ENCODE data around the gene SH2D5. TPM values are rescaled to one million over a fixed set of nuclear protein-coding genes. Genes with fewer than 3 reads are reported as not detected.

Gene SH2D5
- total RNA-seq, 2 experiments from 2014 or later: 0.68 TPM; not detected in 1

GRCh38 chr1:20751462-20751990 is 19.0 kb upstream of the SH2D5 start:
- intact Hi-C loops (cut with micrococcal nuclease; ENCODE audit: unreplicated experiment): no loop called here
- no peak overlapping the region for H3K4me3 ChIP-seq (ENCODE audit: low read depth, low read length, poor library complexity, severe bottlenecking)
- no peak for TF ChIP-seq CTCF (conservative IDR thresholded peaks at IDR 0.05; ENCODE audit: low read length)
- TF ChIP-seq EZH2phosphoT487 (IDR thresholded peaks at IDR 0.05; ENCODE audit: borderline replicate concordance, low read depth, low read length): no peak
- peaks cover 85% of the 10 kb centered on the region for H3K36me3 ChIP-seq (ENCODE audit: insufficient read depth, low read length)
- ChIA-PET CTCF (ENCODE audit: unreplicated experiment) (no interaction called here), POLR2A (interaction anchor here (0.6 kb wide), 2 partner anchors 8 to 165 kb away, joined by 3 to 6 read pairs; no protein-coding TSS in a partner anchor)
- H3K79me2 ChIP-seq (ENCODE audit: insufficient read depth, low read depth, low read length): no peaks in the 10 kb centered on the region
- no peak overlapping the region for H3K27ac ChIP-seq (ENCODE audit: low read depth, low read length, poor library complexity, severe bottlenecking)
- H3K9me3 ChIP-seq (ENCODE audit: low read length): no peaks in the 10 kb centered on the region
- no peak overlapping the region for H2AFZ ChIP-seq (ENCODE audit: low read length)
- H3K9me2 ChIP-seq (ENCODE audit: insufficient read depth, low read length): no peaks in the 10 kb centered on the region
- no TSS peak for BruUV-seq (replicated peaks)
- no peaks in the 10 kb centered on the region; the same call in 1 of the 2 replicates for H4K20me1 ChIP-seq (ENCODE audit: insufficient read depth, low read length)
- no peaks in the 10 kb centered on the region for H3K4me1 ChIP-seq (ENCODE audit: insufficient read depth, low read length, poor library complexity, severe bottlenecking)
- H3K4me2 ChIP-seq (ENCODE audit: low read length): no peak overlapping the region
- DNase-seq (ENCODE audit: low spot score): no peak

DNA sequence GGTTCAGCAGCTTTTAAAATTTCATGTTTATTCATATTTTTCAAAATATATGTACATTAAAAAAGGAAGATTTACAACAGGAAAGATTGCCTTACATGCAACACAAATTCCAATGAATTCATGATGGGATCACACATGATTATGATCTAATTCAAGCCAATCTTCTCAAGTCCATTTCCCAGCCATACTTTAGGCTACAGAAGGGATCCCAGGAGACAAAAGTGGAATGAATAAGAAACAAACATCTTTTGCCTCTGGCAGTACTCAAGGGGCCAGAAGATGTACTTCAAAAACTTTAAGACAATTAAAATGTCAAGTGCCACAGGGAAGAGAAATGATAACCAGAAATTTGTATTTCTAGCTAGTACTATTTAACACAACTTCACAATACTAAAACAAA is 10.2 kb upstream of the SH2D5 start:
- Histone ChIP-seq H3K9me3 (ENCODE audit: low read length) (no peaks in the 10 kb centered on the region), H3K36me3 (ENCODE audit: insufficient read depth, low read length) (peaks cover 98% of the 10 kb centered on the region), H3K27ac (ENCODE audit: low read depth, low read length, poor library complexity, severe bottlenecking) (no peak overlapping the region), H3K79me2 (ENCODE audit: insufficient read depth, low read depth, low read length) (no peaks in the 10 kb centered on the region), H2AFZ (ENCODE audit: low read length) (no peak overlapping the region), H3K4me3 (ENCODE audit: low read depth, low read length, poor library complexity, severe bottlenecking) (no peak overlapping the region), H3K9me2 (ENCODE audit: insufficient read depth, low read length) (no peaks in the 10 kb centered on the region), H3K4me2 (ENCODE audit: low read length) (no peak overlapping the region), H4K20me1 (ENCODE audit: insufficient read depth, low read length) (no peaks in the 10 kb centered on the region; the same call in 1 of the 2 replicates), H3K4me1 (ENCODE audit: insufficient read depth, low read length, poor library complexity, severe bottlenecking) (no peaks in the 10 kb centered on the region)
- DNase-seq (ENCODE audit: low spot score): no peak
- intact Hi-C loops (cut with micrococcal nuclease; ENCODE audit: unreplicated experiment): no loop called here
- POLR2A ChIA-PET: interaction anchor here (0.6 kb wide), 1 partner anchor 9 kb away, joined by 6 read pairs; no protein-coding TSS in a partner anchor
- CTCF ChIA-PET (ENCODE audit: unreplicated experiment): no interaction called here
- no peak for TF ChIP-seq CTCF (conservative IDR thresholded peaks at IDR 0.05; ENCODE audit: low read length)
- TF ChIP-seq EZH2phosphoT487 (IDR thresholded peaks at IDR 0.05; ENCODE audit: borderline replicate concordance, low read depth, low read length): no peak
- BruUV-seq (replicated peaks): no TSS peak

- peaks cover 86% of the 10 kb centered on the region for H3K36me3 ChIP-seq (ENCODE audit: insufficient read depth, low read length)
- ChIA-PET CTCF (ENCODE audit: unreplicated experiment) (no interaction called here), POLR2A (no interaction called here)
- no peaks in the 10 kb centered on the region for H3K9me3 ChIP-seq (ENCODE audit: low read length)
- no peak overlapping the region for H2AFZ ChIP-seq (ENCODE audit: low read length)
- no peaks in the 10 kb centered on the region for H4K20me1 ChIP-seq (ENCODE audit: insufficient read depth, low read length)
- no peak overlapping the region for H3K4me2 ChIP-seq (ENCODE audit: low read length)
- intact Hi-C loops (cut with micrococcal nuclease; ENCODE audit: unreplicated experiment): no loop called here
- H3K9me2 ChIP-seq (ENCODE audit: insufficient read depth, low read length): no peaks in the 10 kb centered on the region
- H3K79me2 ChIP-seq (ENCODE audit: insufficient read depth, low read depth, low read length): no peaks in the 10 kb centered on the region
- H3K27ac ChIP-seq (ENCODE audit: low read depth, low read length, poor library complexity, severe bottlenecking): no peak overlapping the region
- H3K4me1 ChIP-seq (ENCODE audit: insufficient read depth, low read length, poor library complexity, severe bottlenecking): no peaks in the 10 kb centered on the region
- BruUV-seq (replicated peaks): no TSS peak
- TF ChIP-seq EZH2phosphoT487 (IDR thresholded peaks at IDR 0.05; ENCODE audit: borderline replicate concordance, low read depth, low read length) (no peak), CTCF (conservative IDR thresholded peaks at IDR 0.05; ENCODE audit: low read length) (no peak)
- H3K4me3 ChIP-seq (ENCODE audit: low read depth, low read length, poor library complexity, severe bottlenecking): no peak overlapping the region
- DNase-seq (ENCODE audit: low spot score): no peak
Observed at GRCh38 chr1:20740781-20741180, 8.3 kb upstream of the SH2D5 start.

Data from OCI-LY7 (cell line).